HG03460 (cell line): Measurements from ENCODE around the gene ERCC6.

Source experiments
- ATAC-seq: cut with Tn5 transposase; IDR thresholded peaks from one replicate; pipeline ENCODE4 v1.9.1; 2021; ENCODE audit not compliant: unreplicated experiment

ERCC6 gene

DNA sequence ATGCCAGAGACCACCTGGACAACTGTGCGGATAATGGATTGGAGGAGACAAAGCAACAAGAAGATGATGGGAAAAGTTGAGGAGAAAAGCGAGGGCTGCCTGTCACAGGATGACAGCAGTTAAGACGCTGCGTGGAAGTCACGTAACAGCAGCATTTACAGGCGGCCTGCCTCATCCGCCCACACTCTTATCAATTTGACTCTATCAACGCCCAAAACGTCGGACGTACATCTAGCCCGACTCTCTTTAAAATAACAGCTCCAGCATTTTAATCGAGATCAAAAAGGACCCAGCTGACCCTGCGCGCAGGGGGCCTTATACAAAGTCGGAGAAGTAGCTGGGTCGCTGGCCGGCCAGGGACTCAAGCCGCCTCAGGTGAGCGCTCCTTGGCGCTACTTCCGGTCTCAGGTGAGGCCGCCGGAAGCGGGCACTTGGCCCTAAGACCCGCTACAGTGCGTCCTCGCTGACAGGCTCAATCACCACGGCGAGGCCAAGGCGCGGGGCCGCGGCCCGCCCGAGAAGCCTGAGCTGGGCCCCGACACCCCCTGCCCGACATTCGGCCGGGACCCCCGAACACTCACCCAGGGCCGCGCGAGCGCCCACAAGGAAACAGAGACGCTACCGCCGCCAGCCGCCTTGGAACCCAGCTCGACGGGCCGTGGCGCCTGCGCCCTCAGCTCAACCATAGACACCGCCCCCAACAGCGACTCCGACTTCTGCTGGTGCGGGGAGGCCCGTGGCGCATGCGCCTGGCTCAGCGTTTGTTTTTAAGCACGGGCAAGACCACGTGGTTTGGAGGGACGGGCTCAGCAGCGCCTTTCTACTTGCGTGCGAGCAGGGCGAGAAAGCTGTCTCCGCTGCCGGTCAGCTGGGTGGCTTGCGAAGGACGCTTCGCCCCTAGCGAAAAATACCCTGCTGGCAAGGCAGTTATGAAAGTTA is at the start of gene ERCC6:
Gene ERCC6 (minus strand): TSS at position 741 of the 939 bp plus-strand sequence.
- peak; percentile 83 for ATAC-seq

DNA sequence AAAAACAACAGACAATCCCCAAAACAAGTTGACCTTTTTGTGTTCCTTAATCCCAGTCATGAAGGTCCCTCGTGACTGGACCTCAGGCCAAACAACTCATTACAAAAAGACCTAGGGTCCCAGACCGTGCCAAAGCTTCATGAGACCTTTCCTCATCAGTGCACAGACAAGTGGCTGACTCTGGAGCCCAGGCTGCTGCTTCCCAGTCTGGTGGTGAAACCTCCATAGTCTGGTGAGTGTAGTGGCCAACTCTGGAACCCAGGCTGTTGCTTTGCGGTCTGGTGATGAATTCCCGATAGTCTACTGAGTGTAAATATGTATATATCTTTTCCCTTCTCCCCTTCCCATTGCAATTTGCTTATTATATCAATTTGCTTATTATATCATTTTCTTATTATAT is 49.1 kb upstream of the ERCC6 start:
- no peak for ATAC-seq

DNA sequence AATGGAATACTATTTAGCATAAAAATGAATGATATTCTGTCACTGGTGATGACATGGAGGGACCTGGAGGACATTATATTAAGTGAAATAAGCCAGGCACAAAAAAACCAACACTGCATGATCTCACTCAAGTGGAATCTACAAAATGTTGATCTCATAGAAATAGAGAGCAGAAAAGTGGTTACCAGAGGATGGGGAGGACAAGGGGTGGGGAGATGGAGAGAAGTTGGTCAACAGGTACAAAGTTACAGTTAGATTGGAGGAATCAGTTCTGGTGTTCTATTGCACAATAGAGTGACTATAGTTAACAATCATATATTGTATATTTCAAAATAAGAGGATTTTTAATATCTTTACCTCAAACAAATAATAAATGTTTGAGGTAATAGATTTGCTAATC is 46.5 kb upstream of the ERCC6 start:
- ATAC-seq = no peak

DNA sequence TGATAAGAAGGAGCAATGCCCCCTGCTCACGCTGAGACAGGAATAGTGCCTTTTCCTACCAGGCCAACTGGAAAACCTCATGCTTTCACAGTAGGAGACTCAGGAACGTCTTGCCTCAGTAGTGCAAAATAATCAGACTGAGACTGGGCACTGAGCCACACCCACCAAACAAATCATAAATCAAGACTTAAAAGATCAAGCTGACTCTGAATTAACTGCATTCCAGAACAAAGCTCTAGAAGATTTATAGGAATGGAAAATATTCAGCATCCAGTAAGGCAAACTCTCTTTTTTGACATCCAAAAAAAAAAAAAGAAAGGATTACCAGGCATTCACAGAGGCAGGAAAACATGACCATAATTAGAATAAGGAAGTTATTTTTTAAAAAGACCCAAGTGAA is 40.7 kb upstream of the ERCC6 start:
- ATAC-seq = no peak

DNA sequence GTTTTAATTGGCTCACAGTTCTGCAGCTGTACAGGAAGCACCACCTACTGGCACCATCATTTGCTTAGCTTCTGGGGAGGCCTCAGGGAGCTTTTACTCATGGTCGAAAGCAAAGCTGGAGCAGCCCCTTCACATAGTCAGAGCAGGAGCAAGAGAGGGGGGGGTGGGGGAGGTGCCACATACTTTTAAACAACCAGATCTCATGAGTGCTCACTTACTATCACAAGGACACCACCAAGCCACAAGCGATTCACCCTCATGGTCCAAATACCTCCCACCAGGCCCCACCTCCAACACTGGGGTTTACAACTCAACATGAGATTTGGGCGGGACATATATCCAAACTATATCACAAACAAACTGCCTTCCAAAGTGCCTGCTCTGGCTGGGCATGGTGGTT is 39.5 kb upstream of the ERCC6 start:
- ATAC-seq = no peak

DNA sequence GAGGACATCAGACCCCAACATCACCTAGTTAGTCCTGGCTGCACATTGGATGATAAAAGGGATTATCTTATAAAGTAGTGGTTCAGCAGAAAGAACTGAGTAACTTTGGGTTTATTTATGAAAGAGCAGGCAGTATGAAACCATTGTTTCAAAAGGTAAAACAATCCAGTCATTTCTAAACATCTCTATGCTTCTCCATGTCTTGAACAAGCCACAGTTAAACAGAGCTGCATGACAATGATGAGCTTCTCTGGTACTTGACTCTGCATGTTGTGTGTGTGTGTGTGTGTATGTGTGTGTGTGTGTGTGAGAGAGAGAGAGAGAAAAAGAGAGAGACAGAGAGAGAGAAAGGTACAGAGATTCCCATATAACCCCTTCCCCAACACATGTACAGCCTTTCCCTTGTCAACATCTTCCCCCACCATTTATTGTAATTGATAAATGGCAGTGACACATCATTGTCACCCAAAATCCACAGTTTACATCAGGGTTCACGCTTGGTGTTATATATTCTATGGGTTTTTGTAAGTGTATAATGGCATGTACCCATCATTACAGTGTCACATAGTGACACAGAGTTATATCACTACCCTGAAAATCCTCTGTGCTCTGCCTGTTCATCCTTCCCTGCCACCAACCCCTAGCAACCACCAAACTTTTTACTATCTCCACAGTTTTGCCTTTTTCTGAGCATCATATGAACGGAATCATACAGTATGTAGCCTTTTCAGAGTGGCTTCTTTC is 38.4 kb upstream of the ERCC6 start:
- ATAC-seq = no peak

DNA sequence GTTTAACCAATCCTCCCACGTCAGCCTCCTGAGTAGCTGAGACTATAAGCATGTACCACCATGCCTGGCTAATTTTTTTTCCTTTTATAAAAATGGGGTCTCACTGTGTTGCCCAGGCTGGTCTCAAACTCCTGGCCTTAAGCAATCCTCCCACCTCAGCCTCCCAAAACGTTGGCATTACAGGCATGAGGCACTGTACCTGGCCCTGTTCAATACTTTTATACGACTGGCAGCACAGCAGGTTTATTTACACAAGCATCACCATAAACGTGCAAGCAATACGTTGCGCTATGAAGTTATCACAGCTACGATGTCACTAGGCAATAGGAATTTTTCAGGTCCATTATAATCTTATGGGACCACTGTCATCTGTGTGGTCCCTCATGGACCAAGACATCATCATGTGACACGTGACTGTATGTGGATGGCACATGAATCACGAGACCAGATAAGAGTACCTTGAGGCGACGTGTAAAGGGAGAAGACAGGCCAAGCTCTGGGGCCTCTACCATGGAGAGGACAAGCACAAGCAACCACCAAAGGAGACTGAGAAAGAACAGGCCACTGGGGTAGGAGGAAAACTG is 36.7 kb upstream of the ERCC6 start:
- ATAC-seq = no peak

DNA sequence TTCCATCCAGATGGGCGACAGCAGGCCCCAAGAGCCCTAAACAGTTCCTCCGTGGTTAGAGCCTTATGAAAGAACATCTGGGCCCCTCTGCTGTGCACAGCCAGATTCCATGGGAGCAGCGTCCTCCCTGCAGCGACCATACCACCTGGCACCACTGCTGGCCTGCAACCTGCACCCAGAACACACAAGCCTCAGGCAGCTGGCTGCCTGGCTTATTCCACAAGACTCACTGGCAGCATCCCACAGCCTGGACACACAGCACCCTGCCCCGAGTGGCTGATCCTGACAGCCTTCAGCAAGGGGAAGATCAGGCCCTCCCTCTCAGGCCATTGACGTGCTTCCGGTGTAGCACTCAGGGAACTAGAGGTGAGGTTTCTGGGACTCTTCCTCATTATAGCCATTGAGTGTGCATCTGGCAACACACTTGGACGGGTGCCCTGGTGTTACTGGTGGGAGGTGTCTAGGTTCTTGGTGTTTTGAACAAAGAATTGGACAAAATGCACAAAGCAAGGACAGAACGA is 33.7 kb upstream of the ERCC6 start:
- no peak for ATAC-seq

DNA sequence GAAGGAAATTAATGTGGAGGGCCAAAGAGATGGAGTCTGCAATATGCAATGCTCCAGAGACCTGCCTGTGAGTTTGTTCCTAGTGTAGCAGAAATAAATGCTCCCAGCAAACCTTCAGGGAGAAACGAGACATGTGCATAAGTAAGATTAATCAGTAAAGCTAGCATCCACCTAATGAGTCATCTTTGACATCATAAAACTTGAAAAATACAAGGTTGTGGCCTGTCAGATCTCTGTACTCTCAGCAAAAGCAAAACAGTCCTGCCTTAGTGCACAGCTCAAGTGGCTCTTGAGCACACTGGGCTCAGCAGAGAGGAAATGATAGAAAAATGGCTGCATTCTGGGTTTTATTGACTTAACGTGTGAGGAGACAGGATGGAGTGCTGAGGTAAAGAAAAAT is 32.5 kb upstream of the ERCC6 start:
- no peak for ATAC-seq

DNA sequence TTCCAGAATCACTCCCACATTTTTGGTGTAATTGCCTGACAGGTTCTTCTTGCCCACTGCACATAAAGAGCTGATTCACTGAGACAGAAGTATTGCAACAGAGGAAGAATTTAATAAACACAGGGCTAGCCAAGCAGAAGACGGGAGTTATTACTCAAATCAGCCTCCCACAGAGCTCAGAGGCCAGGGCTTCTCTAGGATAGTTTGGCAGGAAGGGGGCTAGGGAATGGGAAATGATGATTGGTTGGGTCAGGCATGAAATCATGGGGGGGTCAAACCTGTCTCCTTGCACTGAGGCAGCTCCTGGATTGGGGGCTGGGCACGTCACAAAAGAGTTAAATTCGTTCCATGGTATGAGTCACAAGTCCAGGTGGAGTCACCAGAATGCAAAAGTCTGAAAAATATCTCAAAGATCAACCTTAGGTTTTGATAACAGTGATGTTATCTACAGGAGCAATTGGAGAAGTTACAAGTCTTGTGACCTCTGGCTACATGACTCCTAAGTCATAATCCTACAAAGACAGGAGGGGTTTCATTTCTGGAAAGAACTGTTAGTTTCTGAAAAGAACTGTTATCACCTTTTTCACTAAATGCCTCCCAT is 30.2 kb upstream of the ERCC6 start:
- ATAC-seq = no peak

DNA sequence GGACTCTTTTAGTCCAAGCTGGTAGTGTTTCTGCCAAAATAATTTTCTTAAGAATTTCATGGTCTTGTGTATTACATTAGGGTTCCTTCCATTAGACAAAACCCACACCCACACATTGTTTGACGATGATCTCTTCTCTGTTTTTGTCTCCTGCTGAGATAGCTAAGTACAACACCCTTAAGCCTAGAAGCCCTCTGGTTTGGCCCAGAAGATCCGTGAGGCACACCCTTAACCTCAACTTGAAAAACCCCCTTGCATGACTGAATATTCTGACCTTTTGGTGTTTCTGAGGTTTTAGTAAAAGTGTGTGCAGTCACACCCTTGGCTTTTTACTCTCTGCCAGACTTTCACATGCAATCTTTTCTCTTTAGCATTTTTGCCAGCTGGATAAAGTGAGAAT is 29.3 kb upstream of the ERCC6 start:
- ATAC-seq = no peak

DNA sequence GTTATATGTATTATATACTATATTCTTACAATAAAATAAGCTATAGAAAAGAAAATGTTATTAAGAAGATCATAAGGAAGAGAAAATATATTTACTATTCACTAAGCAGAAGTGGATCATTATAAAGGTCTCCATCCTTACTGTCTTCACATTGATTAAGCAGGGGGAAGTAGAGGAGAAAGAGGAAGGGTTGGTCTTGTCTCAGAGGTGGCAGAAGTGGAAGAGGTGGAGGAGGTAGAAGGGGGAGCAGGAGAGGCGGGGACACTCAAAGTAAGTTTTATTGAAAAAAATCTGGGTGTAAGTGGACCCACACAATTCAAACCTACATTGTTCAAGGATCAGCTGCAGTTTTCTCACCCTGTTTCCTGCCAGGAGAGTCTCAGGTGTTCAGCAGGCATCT is 28.9 kb upstream of the ERCC6 start:
- no peak for ATAC-seq

DNA sequence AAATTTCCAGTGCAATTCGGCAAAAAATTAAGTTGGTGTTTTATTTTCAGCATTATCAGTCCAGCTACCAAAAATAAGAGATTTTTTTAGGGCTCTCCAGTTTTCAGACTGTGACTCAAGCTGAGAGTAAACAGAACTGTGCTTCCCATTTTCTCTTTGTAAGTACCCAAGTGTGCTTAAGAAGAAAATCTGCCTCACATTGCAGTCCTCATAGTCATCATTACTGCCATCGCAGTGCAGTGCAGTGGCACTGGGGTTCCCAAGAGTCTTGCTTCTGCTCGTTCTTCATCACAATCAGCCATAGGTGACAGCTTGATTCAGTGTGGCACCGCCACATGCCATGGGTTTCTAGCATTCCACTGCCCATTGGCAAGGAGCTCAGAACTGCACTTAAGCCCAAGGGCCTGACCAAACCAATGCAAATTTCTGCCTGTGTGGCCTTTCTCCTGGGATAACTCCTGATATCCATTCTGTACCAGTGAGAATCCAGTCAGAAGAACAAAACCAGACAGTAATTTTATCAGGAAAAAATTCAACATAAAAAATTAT is 25.6 kb upstream of the ERCC6 start:
- ATAC-seq = no peak

DNA sequence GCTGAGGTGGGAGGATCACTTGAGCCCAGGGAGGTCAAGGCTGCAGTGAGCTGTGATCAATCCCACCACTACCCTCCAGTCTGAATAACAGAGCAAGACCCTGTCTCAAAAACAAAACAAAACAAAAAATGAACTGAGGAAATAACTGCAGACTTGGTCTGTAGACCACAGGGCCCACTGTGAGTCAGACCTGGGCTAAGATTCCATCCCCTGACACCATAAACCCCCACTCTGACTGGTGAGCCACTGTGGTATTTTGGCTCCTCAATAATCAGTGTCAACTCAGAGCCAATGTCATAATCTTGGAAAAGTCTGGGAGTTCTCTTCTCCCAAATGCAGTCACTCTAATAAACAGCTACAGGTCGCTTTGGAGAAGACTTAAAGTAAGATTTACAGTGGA is 24.0 kb upstream of the ERCC6 start:
- ATAC-seq = no peak

DNA sequence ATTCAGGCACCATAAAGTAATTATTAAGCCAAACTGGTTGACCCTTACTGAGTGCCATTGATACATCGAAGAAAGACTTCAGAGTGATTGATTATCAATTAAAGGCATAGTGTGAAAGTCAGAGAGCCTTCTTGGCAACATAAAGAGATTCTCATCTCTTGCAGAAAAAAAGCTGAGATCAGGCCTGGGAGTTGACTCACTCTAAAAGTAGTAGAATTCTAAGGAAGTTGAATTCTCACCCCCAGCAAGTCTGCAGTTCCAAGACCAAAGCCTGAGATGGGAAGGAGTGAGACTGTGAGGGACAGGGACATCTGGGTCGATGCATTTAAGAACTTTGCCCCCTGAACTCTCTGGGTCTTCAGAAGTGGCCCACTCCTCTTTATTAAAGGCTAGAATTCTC is 21.6 kb upstream of the ERCC6 start:
- no peak for ATAC-seq

DNA sequence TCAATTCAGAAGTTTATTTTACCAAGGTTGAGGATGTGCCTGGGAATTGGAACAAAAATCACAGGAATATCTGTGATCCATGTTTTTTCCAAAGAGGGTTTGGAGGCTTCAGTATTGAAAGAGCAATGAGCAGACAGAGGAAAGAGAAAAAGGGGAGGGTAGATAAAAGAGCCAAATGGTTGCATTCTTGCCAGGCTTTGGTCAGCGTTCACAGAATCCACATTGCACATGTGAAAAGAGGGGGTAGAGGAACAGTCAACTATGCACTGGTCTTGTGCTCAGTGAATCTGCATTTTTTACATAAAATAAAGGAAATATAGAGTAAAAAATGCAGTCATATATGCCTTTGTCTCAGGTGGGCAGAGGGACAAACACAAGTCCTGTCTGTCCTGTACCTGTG is 20.6 kb upstream of the ERCC6 start:
- ATAC-seq = no peak

DNA sequence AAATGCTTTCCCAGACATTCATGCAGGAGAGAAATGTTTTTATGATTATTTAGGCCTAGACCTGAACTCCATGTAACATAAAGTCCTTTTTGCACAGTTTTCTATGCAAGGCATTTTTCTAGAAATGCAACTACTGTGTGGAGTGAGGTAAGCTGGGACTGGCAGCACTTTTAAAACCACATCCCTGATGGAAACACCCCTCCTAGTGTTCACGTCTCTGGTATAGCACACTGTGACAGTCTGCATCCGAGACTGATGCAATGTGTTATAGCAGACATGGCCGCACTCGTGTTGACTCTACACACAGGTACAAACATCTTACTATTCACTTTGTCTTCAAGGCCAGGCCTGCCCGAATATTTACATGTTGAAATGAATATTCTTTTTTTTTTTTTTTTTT is 19.3 kb upstream of the ERCC6 start:
- no peak for ATAC-seq

DNA sequence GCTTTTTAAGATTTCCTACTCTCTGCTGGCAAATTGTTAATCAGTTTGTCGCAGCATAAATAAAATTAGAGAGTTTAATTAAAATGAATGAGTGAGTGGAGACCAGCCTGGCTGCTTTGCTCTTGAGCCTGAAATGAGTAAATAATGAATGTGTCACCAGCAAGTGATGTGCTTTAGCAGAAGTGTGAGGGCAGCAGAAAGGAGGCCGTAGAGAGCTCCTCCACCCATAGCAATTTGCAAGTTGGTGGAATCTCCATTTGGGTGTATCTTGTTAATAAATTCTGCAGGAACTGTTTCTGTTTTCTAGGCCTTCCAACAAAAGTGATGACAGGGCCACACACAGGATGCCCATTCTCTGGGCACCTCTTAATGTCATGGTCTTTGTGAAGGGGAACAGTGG is 18.8 kb upstream of the ERCC6 start:
- ATAC-seq = no peak

DNA sequence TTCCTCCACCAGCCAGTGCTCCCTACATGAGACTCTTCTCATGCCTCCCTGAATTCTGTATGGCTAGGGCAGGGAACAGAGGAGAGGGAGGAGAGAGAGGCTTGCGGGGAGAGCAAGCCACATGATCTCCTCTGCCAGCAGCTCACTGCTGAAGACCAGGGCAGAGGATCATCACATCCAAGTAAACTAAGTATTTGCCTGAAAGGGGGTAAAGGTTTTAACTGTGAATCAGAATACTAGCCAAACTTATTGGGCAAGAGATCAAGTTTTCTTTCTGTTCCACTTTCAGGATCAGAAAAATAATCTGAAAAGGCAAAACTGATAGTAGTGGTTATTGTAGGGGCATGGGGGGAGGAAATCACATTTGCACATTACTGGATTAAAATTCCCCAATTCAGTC is 17.8 kb upstream of the ERCC6 start:
- no peak for ATAC-seq

DNA sequence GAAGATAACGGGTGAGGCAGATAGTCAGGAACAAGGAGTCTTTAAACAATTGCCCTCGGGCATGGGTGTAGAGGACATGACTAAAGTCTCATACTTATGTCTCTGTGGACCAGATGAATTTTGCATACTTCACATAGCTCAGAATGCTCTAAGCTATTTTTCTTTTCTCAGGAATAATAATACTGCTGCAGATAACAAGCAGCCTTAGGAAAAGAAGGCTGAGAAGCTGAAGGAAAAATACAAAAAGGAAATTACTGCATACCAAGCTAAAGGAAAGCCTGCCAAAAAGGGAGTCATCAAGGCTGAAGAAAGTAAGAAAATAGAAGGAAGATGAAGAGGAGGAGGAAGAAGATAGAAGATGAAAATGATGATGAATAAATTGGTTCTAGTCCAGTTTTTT is 13.4 kb upstream of the ERCC6 start:
- no peak for ATAC-seq

DNA sequence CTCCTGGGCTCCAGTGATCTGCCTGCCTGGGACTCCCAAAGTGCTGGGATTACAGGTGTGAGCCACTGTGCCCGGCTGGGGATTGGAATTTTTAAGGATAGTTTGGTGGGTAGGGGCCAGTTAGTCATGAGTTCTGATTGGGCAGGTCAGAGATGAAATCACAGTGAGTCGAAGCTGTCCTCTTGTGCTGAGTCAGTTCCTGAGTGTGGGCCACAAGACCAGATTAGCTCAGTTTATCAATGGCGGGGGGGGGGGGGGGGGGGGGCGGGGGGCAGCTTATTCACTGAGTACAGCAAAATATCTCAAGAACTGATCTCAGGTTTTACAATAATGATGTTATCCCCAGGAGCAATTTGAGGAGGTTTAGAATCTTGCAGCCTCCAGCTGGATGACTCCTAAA is 11.6 kb upstream of the ERCC6 start:
- no peak for ATAC-seq
